Peyer's patch (tissue), 4 donors: ENCODE measurements around the gene EYS.

Experiments
- CTCF ChIP-seq, 6 experiments: fragments of 450-650 bp in 4 of 6; fragments of 200-600 bp in 2 of 6; sonication (generic) in 1 of 6; IDR thresholded peaks; one replicate each; pipeline ENCODE4 v1.5.1; 2017 to 2019; ENCODE audit warnings: antibody characterized with exemption in 6 of 6, mild to moderate bottlenecking in 3 of 6, moderate library complexity in 1 of 6
- POLR2A ChIP-seq, 2 donors: fragments of 450-650 bp; IDR thresholded peaks; one replicate each; pipeline ENCODE4 v1.5.1; 2017; ENCODE audit warnings: antibody characterized with exemption in 2 of 2, mild to moderate bottlenecking in 2 of 2, moderate library complexity in 2 of 2

GRCh38 chr6:63947792-63948529, 1759.1 kb downstream of the EYS start:
- TF ChIP-seq POLR2A (IDR thresholded peaks at IDR 0.05) (no peak), CTCF (IDR thresholded peaks at IDR 0.05) (no peak)
